SH-SY5Y (cell line): ENCODE results near the gene PRSS21.

Source experiments
- GATA2 ChIP-seq: IDR thresholded peaks from 2 replicates; pipeline ENCODE4 v1.6.1; 2011; ENCODE audit warnings: mild to moderate bottlenecking, low read depth, low read length
- GATA3 ChIP-seq: IDR thresholded peaks from 2 replicates; pipeline ENCODE4 v1.6.1; 2011; ENCODE audit warnings: low read depth, mild to moderate bottlenecking, low read length, moderate library complexity

DNA sequence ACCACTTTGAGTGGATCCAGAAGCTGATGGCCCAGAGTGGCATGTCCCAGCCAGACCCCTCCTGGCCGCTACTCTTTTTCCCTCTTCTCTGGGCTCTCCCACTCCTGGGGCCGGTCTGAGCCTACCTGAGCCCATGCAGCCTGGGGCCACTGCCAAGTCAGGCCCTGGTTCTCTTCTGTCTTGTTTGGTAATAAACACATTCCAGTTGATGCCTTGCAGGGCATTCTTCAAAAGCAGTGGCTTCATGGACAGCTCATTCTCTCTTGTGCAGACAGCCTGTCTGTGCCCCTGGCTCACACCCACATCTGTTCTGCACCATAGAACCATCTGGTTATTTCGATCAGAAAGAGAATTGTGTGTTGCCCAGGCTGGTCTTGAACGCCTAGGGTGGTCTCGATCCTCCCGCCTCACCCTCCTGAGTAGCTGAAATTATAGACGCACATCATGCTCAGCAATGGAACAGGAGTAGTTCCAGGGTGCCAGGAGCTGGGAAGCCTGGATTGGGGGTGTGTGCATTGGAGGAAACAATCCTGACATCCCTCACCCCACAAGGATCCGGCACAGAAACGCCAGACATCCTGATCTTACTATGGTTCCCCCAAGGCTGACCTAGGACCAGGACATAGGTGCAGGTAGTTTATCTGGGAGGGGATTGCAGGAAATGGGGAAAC lies 4.6 kb downstream of the PRSS21 start:
- TF ChIP-seq GATA2 (no peak), GATA3 (no peak)
